ENCODE results near the gene PPARD. TPM values are rescaled to one million over a fixed set of nuclear protein-coding genes. Genes with fewer than 3 reads are reported as not detected.

The PPARD gene
- total RNA-seq, 2 donors from 2014 or later = 38.1 to 41.8 TPM

DNA sequence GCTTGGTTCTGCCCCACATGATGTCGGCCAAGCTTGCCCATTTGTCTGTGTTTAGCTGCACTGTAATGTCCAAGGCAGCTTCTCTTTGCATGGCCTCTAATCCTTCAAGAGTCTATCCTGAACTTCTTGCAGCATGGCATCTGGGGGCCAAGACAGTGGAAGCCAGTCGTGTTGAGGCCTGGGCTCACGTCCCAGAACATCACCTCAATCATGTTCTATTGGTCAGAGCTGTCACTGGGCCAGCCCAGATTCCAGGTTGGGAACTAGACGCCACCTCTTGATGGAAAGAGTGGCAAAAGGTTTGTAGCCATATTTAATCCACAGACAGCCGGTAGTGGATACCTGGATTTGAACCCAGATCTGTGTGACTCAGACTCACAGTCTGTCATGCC lies 25.3 kb downstream of the PPARD start:
- no peak overlapping the region for H3K27ac ChIP-seq
- TF ChIP-seq, protein P1, sequence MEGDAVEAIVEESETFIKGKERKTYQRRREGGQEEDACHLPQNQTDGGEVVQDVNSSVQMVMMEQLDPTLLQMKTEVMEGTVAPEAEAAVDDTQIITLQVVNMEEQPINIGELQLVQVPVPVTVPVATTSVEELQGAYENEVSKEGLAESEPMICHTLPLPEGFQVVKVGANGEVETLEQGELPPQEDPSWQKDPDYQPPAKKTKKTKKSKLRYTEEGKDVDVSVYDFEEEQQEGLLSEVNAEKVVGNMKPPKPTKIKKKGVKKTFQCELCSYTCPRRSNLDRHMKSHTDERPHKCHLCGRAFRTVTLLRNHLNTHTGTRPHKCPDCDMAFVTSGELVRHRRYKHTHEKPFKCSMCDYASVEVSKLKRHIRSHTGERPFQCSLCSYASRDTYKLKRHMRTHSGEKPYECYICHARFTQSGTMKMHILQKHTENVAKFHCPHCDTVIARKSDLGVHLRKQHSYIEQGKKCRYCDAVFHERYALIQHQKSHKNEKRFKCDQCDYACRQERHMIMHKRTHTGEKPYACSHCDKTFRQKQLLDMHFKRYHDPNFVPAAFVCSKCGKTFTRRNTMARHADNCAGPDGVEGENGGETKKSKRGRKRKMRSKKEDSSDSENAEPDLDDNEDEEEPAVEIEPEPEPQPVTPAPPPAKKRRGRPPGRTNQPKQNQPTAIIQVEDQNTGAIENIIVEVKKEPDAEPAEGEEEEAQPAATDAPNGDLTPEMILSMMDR (IDR thresholded peaks at IDR 0.05) = no peak
- intact Hi-C loops (cut with DNase I) = no loop called here
- H3K9me3 ChIP-seq = no peaks in the 10 kb centered on the region
- H3K4me3 ChIP-seq = no peak overlapping the region
- H3K4me1 ChIP-seq = no peaks in the 10 kb centered on the region
- no peaks in the 10 kb centered on the region for H3K36me3 ChIP-seq
- H3K27me3 ChIP-seq = no peaks in the 10 kb centered on the region
- no peak for DNase-seq
- H3K9ac ChIP-seq (ENCODE audit: low read depth in 2 of 2, low read length in 2 of 2) = no peak overlapping the region

DNA sequence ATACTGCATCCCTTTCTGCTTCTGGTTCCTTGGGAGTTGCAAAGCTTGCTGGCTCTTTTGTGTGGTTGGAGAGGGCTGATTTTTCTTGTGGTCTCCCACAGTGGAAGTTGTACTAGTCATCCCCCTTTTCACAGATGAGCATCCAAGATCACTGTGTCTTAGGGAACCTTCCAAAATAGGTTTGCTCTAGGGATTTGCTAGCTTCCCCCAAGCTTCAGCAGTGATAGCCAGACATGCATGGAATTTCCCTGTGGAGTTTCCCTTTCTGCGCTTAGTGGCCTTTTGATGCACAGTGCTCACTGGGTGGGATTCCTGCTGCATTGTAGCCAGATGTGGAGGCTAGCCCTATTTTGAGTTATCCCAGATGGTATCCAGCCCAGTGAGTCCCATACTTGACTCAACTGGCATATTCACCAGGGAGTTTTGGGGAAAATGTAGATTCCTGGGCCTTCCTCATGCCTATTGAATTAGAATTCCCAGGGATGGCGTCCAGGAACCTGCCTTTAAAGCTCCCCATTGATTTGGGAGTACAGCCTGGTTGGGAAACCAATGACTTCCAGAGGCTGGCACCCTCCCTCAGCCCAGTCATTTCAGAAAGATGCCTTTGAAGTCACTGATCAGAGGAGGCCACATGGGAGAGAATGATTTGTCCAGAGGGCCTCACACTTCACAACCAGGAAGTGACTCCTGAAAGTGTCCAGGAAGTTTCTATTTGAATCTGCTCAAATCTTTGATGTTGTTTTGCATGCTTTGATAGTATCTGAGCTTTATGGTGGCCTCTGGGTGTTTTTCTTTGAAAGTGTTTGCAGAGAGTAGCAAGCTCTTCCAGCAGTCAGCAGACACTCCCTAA lies 25.9 kb downstream of the PPARD start:
- no peak overlapping the region for H3K9ac ChIP-seq (ENCODE audit: low read depth in 2 of 2, low read length in 2 of 2)
- no peaks in the 10 kb centered on the region for H3K36me3 ChIP-seq
- no peaks in the 10 kb centered on the region for H3K9me3 ChIP-seq
- TF ChIP-seq, protein P1 (IDR thresholded peaks at IDR 0.05) = no peak
- H3K4me1 ChIP-seq = no peaks in the 10 kb centered on the region
- no peak overlapping the region for H3K4me3 ChIP-seq
- DNase-seq = no peak
- H3K27ac ChIP-seq = no peak overlapping the region
- intact Hi-C loops (cut with DNase I) = no loop called here
- H3K27me3 ChIP-seq = no peaks in the 10 kb centered on the region

DNA sequence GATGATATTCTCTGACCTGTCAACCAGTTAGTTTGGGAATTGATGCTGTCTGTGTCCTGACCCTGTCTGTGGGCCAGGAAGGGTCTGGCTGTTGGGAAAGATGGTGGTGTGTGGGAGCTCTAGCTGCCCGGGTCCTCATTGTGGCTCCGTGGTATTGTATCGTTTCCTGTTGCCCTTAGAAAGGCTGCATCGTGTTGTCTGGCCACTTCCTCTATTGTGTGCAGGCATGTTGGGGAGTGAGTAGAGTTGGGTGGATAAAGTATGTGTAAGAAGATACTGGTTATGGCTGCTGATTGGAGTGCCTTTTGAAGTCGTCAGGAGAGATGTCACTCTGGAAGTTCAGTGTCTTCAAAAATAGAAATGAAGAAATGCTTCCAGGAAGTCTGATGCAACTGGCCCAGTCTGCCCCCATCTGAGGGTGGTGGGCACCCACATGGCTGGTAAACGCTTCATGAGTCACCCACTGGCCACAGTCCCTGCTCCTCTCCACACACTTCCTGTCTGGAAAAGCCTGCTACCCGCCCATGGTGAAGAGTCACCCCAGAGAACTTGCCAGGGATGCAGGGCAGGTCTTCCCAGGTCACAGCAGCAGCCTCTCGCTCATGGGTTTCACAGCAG lies 27.9 kb downstream of the PPARD start:
- intact Hi-C loops (cut with DNase I) = no loop called here
- Histone ChIP-seq H3K27me3 (no peaks in the 10 kb centered on the region), H3K4me1 (no peaks in the 10 kb centered on the region), H3K4me3 (no peak overlapping the region), H3K27ac (peak overlapping the region; percentile 2), H3K9ac (ENCODE audit: low read depth in 2 of 2, low read length in 2 of 2) (no peak overlapping the region), H3K9me3 (no peaks in the 10 kb centered on the region), H3K36me3 (no peaks in the 10 kb centered on the region)
- peak; percentile 37 for DNase-seq
- TF ChIP-seq, protein P1 (IDR thresholded peaks at IDR 0.05) = no peak

DNA sequence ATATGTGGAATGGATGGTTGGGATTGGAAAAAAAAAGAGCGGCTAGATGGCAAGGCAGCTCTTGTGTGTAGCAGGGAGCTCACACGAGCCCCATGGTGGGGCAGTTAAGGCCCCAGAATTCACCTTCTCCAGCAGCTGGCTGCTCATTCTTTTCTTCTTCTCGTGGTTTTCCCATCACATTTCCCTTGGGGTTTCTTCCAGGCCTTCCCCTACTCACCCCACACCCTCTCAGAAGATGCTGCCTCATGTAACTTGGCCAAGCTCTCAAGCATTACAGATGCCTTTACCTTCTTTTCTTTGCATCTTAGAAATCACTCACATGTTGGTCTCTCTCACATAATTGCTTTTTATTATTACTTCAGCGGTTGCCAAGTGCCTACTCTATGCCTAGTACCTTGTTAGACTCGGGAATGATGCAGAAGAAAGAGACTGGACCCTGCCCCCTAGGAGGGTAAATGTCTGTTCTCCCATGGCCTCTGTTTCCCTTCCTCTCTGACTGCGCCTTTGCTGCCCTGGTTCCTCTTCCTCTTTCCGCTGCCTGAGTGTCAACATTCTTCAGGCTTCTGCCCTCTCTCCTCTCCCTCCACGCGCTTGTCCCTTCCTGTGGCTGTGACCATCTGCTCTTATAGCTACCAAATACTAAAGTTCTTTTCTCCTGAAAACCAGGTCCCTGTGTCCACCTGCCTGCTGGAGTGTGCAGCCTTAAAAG lies 28.6 kb downstream of the PPARD start:
- Histone ChIP-seq H3K9me3 (no peaks in the 10 kb centered on the region), H3K9ac (ENCODE audit: low read depth in 2 of 2, low read length in 2 of 2) (no peak overlapping the region), H3K27ac (no peak overlapping the region), H3K27me3 (no peaks in the 10 kb centered on the region), H3K4me3 (no peak overlapping the region), H3K4me1 (no peaks in the 10 kb centered on the region), H3K36me3 (no peaks in the 10 kb centered on the region)
- DNase-seq = no peak
- intact Hi-C loops (cut with DNase I) = no loop called here
- TF ChIP-seq, protein P1 (IDR thresholded peaks at IDR 0.05) = no peak

DNA sequence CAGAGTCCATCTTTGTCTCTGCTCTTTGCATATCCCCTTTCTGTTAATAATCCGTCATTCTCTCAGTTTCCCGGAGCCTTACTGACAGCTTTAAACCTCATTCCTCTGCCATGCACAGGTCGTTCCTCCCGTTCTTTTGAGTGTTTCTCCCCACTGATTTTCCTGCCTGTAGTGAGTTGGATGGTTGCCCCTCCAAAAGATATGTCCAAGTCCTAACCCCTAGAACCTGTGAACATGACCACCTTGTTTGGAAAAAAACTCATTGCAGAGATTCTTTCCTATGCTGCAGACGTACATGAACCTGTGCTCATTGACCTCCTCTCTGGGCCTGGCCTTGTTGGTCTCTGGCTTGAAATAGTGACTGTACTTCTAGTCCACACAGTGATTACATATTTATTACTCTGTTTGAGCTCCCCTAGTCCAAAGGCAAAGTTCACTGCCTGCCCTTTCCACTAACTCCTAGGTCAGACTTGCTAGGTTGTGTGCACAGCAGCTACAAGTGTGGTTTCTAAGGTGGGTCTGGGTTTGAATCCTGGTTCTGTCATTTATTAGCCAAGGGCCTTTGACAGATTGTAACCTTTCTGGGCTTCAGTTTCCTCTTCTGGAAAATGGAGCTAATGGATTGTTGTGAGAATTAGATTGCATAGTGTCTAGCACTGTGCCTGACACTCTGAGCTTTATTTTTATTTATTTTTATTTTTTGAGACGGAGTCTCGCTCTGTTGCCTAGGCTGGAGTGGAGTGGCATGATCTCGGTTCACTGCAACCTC lies 29.3 kb downstream of the PPARD start:
- TF ChIP-seq, protein P1 (IDR thresholded peaks at IDR 0.05) = no peak
- Histone ChIP-seq H3K9ac (ENCODE audit: low read depth in 2 of 2, low read length in 2 of 2) (no peak overlapping the region), H3K27ac (no peak overlapping the region)

More for the DNA sequence above, 29.3 kb downstream of the PPARD start:
- intact Hi-C loops (cut with DNase I) = no loop called here
- Histone ChIP-seq H3K4me3 (no peak overlapping the region), H3K36me3 (no peaks in the 10 kb centered on the region), H3K9me3 (no peaks in the 10 kb centered on the region), H3K27me3 (no peaks in the 10 kb centered on the region), H3K4me1 (no peaks in the 10 kb centered on the region)
- DNase-seq = no peak
